HG03558 (cell line): ENCODE data around the gene ATP5F1A.
"Not testable (repeated sequence)": the region's sequence is repeated elsewhere in the genome, so short reads cannot be mapped to it uniquely, and the experiment has no call there.

Source experiments
- ATAC-seq: cut with Tn5 transposase; IDR thresholded peaks from one replicate; pipeline ENCODE4 v1.9.1; 2021; ENCODE audit warnings: moderate number of reproducible peaks; ENCODE audit not compliant: unreplicated experiment; ENCODE audit errors: extremely low read depth

Gene ATP5F1A

DNA sequence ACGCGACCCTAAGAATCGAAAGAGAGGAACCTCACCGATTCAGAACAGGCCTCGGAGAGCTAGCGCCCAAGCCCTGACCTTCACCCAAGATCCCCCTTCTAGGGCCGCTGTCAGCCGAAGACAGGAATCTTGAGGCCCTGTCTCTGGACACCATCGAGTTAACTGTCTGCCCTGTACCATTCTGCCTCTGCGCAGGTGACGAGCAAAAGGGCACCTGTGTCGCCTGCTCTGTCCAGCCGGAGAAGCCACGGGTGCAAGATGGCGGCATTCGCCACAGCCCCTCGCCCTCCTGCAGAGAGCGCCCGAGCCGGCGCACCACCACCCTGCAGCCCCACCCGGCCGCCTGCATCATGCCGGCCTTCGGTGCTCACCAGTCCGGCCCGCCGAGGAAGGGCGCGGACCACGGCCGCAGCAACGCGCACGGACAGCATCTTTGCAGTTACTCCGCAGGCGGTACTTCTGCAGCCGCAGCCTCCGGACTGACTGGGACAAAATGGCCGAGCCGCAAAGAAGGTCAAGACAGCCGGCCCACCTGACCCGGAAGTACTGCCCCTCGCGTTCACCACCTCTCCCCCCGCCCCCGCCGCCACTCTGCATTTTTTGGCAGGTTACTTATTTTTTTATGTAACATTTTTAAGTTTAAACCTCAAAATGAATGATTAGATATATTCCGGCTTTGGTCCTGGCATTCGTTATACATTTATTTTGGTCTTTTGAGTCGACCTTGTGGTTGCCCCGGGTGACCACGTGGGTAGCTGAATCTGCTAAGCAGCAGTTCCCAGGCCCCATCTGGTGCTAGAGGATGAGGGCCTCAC, at the start of gene ATP5F1A:
Gene ATP5F1A (minus strand): TSS at position 496 of the 815 bp plus-strand sequence. CDS start 65 bp downstream, at position 431.
- ATAC-seq = peak; percentile 74

DNA sequence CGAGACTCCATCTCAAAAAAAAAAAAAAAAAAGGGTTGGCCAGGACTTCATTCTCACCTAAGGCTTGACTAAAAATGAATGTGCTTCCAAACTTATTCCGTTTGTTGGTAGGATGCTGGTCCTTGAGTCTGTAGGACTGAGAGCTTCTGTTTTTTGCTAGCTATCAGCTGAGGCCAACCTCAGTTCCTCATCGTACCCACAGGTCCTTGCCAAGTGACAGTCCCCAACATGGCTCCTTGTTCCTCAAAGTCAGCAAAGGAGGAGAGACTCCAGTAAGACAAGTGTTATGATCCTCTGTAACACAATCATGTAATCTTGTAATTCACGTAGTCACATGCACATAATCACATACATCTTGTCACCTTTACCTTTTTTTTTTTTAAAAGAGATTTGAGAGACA, 43.1 kb upstream of the ATP5F1A start:
- ATAC-seq = no peak

GRCh38 chr18:46140173-46140572, 42.1 kb upstream of the ATP5F1A start:
- no peak for ATAC-seq

DNA sequence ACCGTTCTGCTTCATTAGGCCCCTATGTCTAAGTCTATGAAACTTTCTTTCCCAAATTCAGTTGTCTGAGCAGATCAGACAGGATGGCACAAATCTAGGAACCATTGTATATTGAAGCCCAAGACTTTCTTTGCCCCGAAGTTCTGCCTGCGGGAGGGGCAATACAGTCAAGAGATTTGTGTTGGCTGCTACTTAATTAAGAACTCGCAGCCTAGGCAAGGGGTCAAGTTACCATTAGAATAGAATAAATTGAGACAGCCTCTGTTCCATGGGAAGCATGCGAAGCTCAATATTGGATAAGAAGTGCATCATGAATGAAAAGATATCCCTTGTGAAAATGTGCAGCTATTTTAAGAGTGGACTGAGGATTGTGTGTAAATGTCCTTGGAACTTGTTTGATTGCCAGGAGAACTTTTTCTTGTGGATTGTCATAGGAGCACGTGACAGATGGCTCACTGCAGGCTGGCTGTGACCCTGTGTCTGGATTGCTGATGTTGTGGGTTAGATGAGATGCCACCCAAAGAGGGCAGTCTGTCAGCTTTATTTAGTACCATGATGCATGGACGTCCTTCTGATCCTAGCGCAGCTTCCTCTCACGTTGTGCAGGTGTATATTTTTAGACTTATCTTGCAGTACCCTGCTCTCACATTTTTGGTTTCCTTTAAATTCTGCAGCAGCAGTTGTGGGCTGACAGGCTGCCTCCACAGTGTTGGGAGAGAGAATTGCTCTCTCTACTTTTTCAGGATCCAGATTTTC, 37.0 kb upstream of the ATP5F1A start:
- ATAC-seq = no peak

GRCh38 chr18:46133534-46133933, 35.4 kb upstream of the ATP5F1A start:
- no peak for ATAC-seq

GRCh38 chr18:46130549-46130948, 32.5 kb upstream of the ATP5F1A start:
- ATAC-seq = not testable (repeated sequence)

DNA sequence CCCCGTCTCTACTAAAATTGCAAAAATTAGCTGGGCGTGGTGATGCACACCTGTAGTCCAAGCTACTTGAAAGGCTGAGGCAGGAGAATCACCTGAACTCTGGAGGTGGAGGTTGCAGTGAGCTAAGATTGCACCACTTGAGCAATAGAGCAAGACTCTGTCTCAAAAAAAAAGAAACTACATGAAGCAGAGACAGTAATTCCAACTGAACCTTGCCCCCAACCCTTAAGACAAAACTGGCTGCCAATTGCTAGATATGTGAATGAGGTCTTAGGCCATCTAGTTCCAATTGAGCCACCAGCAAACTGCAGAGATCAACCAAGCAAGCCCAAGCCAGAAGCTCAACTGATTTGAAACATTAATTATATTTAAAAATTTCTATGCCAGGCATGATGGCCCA, 32.0 kb upstream of the ATP5F1A start:
- no peak for ATAC-seq

GRCh38 chr18:46126625-46127024, 28.5 kb upstream of the ATP5F1A start:
- not testable (repeated sequence) for ATAC-seq

DNA sequence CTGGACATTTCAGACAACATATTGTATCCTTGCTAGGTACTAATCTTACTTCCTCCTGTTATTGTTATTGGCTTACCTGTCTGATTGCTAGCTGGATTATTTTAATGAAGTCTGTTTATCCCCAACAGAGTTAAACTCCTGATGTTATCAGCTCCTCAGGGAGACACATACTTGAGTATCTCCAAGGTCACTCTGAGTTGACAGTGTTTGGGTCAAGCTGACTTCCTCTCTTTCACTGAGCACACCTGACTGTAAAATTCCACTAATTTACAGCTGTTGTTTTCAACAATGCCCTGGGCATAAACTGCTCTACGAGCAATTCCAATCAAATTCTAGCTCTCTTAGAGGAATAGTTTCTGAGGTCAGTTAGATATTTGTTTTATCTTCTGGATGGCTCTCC, 15.7 kb upstream of the ATP5F1A start:
- ATAC-seq = no peak

DNA sequence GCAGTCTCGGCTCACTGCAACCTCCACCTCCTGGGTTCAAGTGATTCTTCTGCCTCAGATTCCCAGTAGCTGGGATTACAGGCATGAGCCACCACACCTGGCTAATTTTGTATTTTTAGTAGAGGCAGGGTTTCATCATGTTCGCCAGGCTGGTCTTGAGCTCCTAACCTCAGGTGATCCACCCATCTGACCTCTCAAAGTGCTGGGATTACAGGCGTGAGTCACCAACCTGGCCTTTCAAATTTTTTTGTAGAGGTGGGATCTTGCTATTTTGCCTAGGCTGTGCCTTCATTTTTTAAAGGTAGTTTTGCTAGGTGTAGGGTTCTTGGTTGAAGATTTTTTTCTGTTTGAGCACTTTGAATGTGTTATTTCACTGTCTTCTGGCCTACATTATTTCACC, 12.3 kb upstream of the ATP5F1A start:
- ATAC-seq = no peak

DNA sequence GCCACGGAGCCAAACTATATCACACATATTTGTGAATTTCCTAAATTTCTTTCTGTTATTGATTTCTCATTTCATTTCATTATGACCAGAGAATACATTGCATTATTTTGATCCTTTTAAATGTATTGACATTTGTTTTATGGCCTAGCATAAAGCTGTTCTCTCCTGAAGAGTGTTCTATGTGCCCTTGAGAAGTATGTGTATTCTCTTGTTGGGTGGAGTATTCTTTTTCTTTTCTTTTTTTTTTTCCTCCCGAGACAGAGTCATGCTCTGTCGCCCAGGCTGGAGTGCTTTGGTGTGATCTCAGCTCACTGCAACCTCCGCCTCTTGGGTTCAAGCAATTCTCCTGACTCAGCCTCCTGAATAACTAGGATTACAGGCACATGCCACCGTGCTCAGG, 11.3 kb upstream of the ATP5F1A start:
- ATAC-seq = no peak

- ATAC-seq = no peak
Measured at GRCh38 chr18:46104128-46104911, 6.2 kb upstream of the ATP5F1A start, which contains the start of gene HAUS1. Gene HAUS1 (plus strand): TSS chr18:46104385. CDS start chr18:46104412, 27 bp downstream.

DNA sequence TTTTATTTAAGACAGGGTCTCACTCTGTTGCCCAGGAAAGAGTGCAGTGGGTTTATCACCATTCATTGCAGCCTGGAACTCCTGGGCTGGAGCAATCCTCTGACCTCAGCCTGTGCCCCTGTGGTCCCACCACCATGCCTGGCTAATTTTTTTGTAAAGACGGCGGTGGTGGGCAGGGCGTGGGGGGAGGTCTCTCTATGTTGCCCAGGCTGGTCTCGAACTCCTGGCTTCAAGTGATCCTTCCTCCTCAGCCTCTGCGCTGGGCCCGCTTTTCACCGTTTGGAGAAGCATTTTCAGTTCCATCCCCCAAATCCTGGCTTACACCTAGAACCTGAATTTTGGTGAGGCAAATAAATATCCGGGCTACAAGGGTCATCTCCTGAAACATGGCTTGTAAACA, 1.4 kb upstream of the ATP5F1A start:
- no peak for ATAC-seq

DNA sequence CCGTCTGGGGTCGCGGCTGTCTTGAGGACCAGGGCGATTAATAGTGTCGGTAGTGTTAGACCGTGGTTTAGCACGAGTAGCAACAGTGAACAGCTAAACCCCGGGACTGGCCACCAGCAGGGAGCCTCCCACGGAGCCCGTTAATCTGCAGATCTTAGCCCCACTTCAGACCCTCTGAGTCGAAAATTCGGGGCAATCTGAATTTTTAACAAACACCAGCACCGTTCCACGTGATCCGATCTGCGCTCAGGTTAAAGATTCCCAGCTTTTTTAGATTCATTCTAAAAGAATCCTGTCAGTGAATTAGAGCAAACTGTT, 479 bp upstream of the ATP5F1A start:
- no peak for ATAC-seq

GRCh38 chr18:46097431-46097800, 680 bp downstream of the ATP5F1A start:
- peak; percentile 7 for ATAC-seq

DNA sequence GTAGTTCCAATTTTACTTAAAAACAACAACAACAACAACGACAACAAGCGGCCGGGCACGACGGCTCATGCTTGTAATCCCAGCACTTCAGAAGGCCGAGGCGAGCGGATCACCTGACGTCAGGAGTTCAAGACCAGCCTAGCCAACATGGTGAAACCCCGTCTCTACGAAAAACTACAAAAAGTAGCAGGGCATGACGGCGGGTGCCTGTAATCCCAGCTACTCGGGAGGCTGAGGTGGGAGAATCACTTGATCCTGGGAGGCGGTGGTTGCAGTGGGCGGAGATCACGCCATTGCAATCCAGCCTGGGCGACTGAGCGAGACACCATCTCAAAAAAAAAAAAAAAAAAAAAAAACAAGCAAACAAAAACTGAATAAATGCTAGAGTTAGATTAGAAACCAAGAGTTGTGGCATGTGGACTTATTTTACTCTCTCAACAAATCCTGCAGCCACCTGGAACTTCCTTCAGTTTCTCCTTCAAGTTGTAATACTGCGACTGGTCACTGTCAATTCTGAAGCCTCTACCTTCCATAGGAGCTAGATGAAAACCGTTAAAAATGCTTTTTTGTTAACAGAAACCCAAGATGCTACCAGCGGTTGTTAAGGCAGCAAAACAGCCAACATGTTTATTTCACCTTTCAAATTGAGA, 1.3 kb downstream of the ATP5F1A start:
- ATAC-seq = no peak

- no peak for ATAC-seq
Measured at GRCh38 chr18:46095532-46095931, 2.6 kb downstream of the ATP5F1A start.

GRCh38 chr18:46088501-46088900, 9.6 kb downstream of the ATP5F1A start:
- not testable (repeated sequence) for ATAC-seq

DNA sequence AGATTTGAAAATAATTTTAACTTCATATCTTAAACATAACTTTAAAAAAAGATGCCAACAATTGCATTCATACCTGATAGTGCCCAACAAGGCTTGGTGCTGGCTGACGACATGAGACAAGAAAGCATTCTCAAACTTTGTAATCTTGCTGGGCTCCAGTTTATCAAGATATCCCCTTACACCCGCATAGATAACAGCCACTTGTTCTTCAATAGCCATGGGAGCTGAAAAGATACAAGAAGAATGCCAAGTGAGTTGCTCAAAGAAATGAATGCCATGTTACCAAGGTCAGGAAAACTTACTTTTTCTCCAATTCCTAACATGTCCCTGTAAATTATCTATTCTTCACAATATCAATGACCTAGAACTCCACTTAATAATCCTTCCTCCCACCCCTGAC, 13.7 kb downstream of the ATP5F1A start:
- no peak for ATAC-seq

DNA sequence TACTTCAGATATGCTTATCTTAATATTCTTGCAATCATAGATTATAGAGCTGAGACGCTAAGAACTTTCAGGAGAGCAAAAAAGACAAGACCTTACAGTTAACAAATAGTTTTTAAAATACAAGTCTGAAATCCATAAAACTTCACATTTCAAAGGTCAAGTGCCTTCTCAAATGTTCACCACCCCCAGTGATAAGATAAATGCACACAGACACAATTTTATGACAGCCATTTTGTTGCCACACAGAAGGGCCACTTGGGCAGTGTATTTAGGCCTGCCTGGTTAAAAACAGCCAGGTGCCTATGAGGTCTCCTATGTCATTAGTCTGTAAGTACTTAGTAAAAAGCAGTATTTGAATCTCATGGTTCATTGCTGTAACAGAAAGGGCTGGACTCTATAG, 17.9 kb downstream of the ATP5F1A start:
- ATAC-seq = no peak
